ENCODE data around the gene EML1. TPM values are rescaled to one million over a fixed set of nuclear protein-coding genes. Genes with fewer than 3 reads are reported as not detected.

The EML1 gene
- total RNA-seq, 1 experiment from 2014 or later, result 12.0 TPM

- no peak for DNase-seq
- CTCF ChIA-PET, result no interaction called here
- intact Hi-C loops (cut with micrococcal nuclease), result no loop called here
Observed at GRCh38 chr14:99931308-99931707, 138.1 kb downstream of the EML1 start.

GRCh38 chr14:99936056-99936455 lies 142.8 kb downstream of the EML1 start:
- intact Hi-C loops (cut with micrococcal nuclease), result no loop called here
- H3F3A ChIP-seq (ENCODE audit: low read length, unreplicated experiment), result no peaks in the 10 kb centered on the region
- H4K20me1 ChIP-seq (ENCODE audit: low read length), result no peaks in the 10 kb centered on the region
- POLR2A ChIA-PET (ENCODE audit: unreplicated experiment), result no interaction called here
- no peak overlapping the region for H3K4me3 ChIP-seq (ENCODE audit: low read length)
- H3K36me3 ChIP-seq (ENCODE audit: low read depth, low read length), result no peaks in the 10 kb centered on the region
- ATAC-seq (no peak), DNase-seq (peak; percentile 42)
- no peak overlapping the region for H3K9ac ChIP-seq (ENCODE audit: low read length)
- CTCF ChIA-PET, result no interaction called here
- no peaks in the 10 kb centered on the region for H3K9me2 ChIP-seq (replicated peaks; ENCODE audit: low read length)
- TF ChIP-seq EZH2 (IDR thresholded peaks at IDR 0.05; ENCODE audit: low read length, unreplicated experiment) (no peak), EZH2phosphoT487 (IDR thresholded peaks at IDR 0.05; ENCODE audit: borderline replicate concordance, low read length) (no peak)
- TF ChIP-seq, protein P1, sequence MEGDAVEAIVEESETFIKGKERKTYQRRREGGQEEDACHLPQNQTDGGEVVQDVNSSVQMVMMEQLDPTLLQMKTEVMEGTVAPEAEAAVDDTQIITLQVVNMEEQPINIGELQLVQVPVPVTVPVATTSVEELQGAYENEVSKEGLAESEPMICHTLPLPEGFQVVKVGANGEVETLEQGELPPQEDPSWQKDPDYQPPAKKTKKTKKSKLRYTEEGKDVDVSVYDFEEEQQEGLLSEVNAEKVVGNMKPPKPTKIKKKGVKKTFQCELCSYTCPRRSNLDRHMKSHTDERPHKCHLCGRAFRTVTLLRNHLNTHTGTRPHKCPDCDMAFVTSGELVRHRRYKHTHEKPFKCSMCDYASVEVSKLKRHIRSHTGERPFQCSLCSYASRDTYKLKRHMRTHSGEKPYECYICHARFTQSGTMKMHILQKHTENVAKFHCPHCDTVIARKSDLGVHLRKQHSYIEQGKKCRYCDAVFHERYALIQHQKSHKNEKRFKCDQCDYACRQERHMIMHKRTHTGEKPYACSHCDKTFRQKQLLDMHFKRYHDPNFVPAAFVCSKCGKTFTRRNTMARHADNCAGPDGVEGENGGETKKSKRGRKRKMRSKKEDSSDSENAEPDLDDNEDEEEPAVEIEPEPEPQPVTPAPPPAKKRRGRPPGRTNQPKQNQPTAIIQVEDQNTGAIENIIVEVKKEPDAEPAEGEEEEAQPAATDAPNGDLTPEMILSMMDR (conservative IDR thresholded peaks at IDR 0.05; ENCODE audit: low read depth, low read length), result no peak
- BruUV-seq (replicated peaks), result no TSS peak
- H2AFZ ChIP-seq (ENCODE audit: low read length), result no peak overlapping the region
- H3K27me3 ChIP-seq (ENCODE audit: low read length), result no peaks in the 10 kb centered on the region
- H3K9me3 ChIP-seq (ENCODE audit: low read length), result no peaks in the 10 kb centered on the region
- H3K79me2 ChIP-seq (ENCODE audit: low read length), result no peaks in the 10 kb centered on the region
- H3K4me1 ChIP-seq (ENCODE audit: insufficient read depth, low read length), result no peaks in the 10 kb centered on the region
- H3K27ac ChIP-seq (ENCODE audit: low read length), result no peak overlapping the region
- no peak overlapping the region for H3K4me2 ChIP-seq (ENCODE audit: low read length)

More at GRCh38 chr14:99931308-99931707, 138.1 kb downstream of the EML1 start:
- H3K27ac ChIP-seq (ENCODE audit: low read length), result no peak overlapping the region
- no peaks in the 10 kb centered on the region for H3F3A ChIP-seq (ENCODE audit: low read length, unreplicated experiment)
- TF ChIP-seq EZH2phosphoT487 (IDR thresholded peaks at IDR 0.05; ENCODE audit: borderline replicate concordance, low read length), result no peak
- TF ChIP-seq, protein P1 (conservative IDR thresholded peaks at IDR 0.05; ENCODE audit: low read depth, low read length), result no peak
- TF ChIP-seq EZH2 (IDR thresholded peaks at IDR 0.05; ENCODE audit: low read length, unreplicated experiment), result no peak
- H3K4me1 ChIP-seq (ENCODE audit: insufficient read depth, low read length), result peaks cover 5% of the 10 kb centered on the region
- H3K4me3 ChIP-seq (ENCODE audit: low read length), result no peak overlapping the region
- ATAC-seq, result no peak
- no peaks in the 10 kb centered on the region for H4K20me1 ChIP-seq (ENCODE audit: low read length)
- no peak overlapping the region for H3K9ac ChIP-seq (ENCODE audit: low read length)
- no peaks in the 10 kb centered on the region for H3K79me2 ChIP-seq (ENCODE audit: low read length)
- H3K27me3 ChIP-seq (ENCODE audit: low read length), result no peaks in the 10 kb centered on the region
- POLR2A ChIA-PET (ENCODE audit: unreplicated experiment), result no interaction called here
- no peaks in the 10 kb centered on the region for H3K36me3 ChIP-seq (ENCODE audit: low read depth, low read length)
- H3K9me2 ChIP-seq (replicated peaks; ENCODE audit: low read length), result no peaks in the 10 kb centered on the region
- no peaks in the 10 kb centered on the region for H3K9me3 ChIP-seq (ENCODE audit: low read length)
- no TSS peak for BruUV-seq (replicated peaks)
- H2AFZ ChIP-seq (ENCODE audit: low read length), result no peak overlapping the region
- H3K4me2 ChIP-seq (ENCODE audit: low read length), result no peak overlapping the region

DNA sequence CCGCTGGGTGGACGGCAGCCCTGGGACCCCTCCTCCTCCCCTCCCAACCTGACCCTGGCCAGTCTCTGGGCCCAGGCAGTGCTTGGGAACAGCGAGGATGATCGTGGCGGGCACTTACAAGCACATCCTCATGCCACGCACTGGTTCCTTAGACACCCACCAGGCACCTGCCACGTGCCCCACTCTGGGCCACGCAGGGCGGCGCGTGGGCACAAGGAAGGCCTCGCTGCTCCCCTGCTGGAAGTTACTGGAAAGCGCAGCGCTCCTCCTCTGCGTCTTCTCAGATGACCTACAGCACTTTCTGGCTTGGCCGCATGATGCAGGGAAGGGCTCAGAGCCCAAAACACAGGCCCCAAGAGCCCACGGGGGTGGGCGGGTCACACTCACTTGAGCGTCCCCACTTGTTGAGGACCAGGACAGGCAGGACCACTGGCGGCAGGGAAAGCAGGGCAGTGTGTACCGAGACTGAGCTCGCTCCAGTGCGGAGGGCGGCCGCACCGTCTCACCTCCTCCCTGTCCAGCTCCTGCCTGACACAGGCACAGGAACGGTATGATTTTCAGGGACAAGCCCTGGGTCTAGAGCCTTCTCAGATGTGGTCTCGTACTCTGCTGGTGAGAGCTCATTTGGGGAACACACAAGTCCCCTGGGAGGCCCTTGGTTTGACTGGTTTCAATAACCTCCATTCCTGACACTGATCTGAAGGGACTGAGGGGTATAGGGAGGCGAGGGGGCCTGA lies 143.7 kb downstream of the EML1 start:
- no peak for ATAC-seq
- H4K20me1 ChIP-seq (ENCODE audit: low read length), result no peaks in the 10 kb centered on the region
- no peak overlapping the region for H3K4me3 ChIP-seq (ENCODE audit: low read length)
- no TSS peak for BruUV-seq (replicated peaks)
- CTCF ChIA-PET, result no interaction called here
- no peaks in the 10 kb centered on the region for H3K9me3 ChIP-seq (ENCODE audit: low read length)
- H3K27me3 ChIP-seq (ENCODE audit: low read length), result no peaks in the 10 kb centered on the region
- POLR2A ChIA-PET (ENCODE audit: unreplicated experiment), result interaction anchor here (0.5 kb wide), 1 partner anchor 167 kb away, joined by 3 read pairs; no protein-coding TSS in a partner anchor
- no peak overlapping the region for H2AFZ ChIP-seq (ENCODE audit: low read length)
- intact Hi-C loops (cut with micrococcal nuclease), result no loop called here
- TF ChIP-seq, protein P1 (conservative IDR thresholded peaks at IDR 0.05; ENCODE audit: low read depth, low read length), result 0 out of 2 replicates have a peak, but pooled peaks have one; percentile 10
- TF ChIP-seq EZH2 (IDR thresholded peaks at IDR 0.05; ENCODE audit: low read length, unreplicated experiment), result no peak
- H3K9ac ChIP-seq (ENCODE audit: low read length), result no peak overlapping the region
- H3F3A ChIP-seq (ENCODE audit: low read length, unreplicated experiment), result no peaks in the 10 kb centered on the region
- no peaks in the 10 kb centered on the region for H3K36me3 ChIP-seq (ENCODE audit: low read depth, low read length)
- no peak overlapping the region for H3K27ac ChIP-seq (ENCODE audit: low read length)
- no peak for DNase-seq
- H3K9me2 ChIP-seq (replicated peaks; ENCODE audit: low read length), result no peaks in the 10 kb centered on the region
- no peaks in the 10 kb centered on the region for H3K79me2 ChIP-seq (ENCODE audit: low read length)
- H3K4me1 ChIP-seq (ENCODE audit: insufficient read depth, low read length), result no peaks in the 10 kb centered on the region
- no peak overlapping the region for H3K4me2 ChIP-seq (ENCODE audit: low read length)

Measured in PC-3 (cell line).